Activated naive CD4-positive, alpha-beta T cell treated with anti-CD3 and anti-CD28 coated beads for 36 hours (primary cell): ENCODE measurements around the gene TLN1. TPM values are rescaled to one million over a fixed set of nuclear protein-coding genes. Genes with fewer than 3 reads are reported as not detected.

ENCODE experiments used
- CTCF ChIA-PET: fragments of 350-600 bp; sonication (Branson Sonifier 250); formaldehyde crosslinking; loops from one replicate; lab custom pipeline; 2021; ENCODE audit warnings: antibody characterized with exemption; lab: Charles Lee
- DNase-seq: peaks from one replicate; pipeline ENCODE4 v3.0.0-alpha.2; 2020
- H3K27ac Mint-ChIP-seq: one replicate; pipeline ENCODE4 v1.8.0; 2021; ENCODE audit warnings: mild to moderate bottlenecking, mixed read lengths
- H3K27me3 Mint-ChIP-seq: one replicate; pipeline ENCODE4 v1.8.0; 2021; ENCODE audit warnings: low read depth, mixed read lengths
- H3K36me3 Mint-ChIP-seq: one replicate; pipeline ENCODE4 v1.8.0; 2021; ENCODE audit warnings: low read depth, mixed read lengths
- H3K4me1 Mint-ChIP-seq: one replicate; pipeline ENCODE4 v1.8.0; 2021; ENCODE audit warnings: low read depth, mixed read lengths
- H3K4me3 Mint-ChIP-seq: one replicate; pipeline ENCODE4 v1.8.0; 2021; ENCODE audit warnings: mild to moderate bottlenecking, moderate library complexity, mixed read lengths
- H3K9me3 Mint-ChIP-seq: one replicate; pipeline ENCODE4 v1.8.0; 2021; ENCODE audit warnings: mixed read lengths
- intact Hi-C: fragments of 100-400 bp; cut with micrococcal nuclease; formaldehyde crosslinking; loops from one replicate; pipeline ENCODE4 v1.15.1; 2023
- total RNA-seq, 2 experiments: library from RNA; stranded (reverse); gene quantifications; one replicate each; pipeline ENCODE4 v1.2.3, GENCODE V29; 2021

TLN1 gene
- total RNA-seq, 2 experiments from 2014 or later = 190 TPM

- intact Hi-C loops = no loop called here
- DNase-seq = no peak
- no peak overlapping the region for H3K27ac Mint-ChIP-seq
- no peaks in the 10 kb centered on the region for H3K27me3 Mint-ChIP-seq
- H3K4me3 Mint-ChIP-seq = no peak overlapping the region
- H3K4me1 Mint-ChIP-seq = peaks cover 1% of the 10 kb centered on the region
- no peaks in the 10 kb centered on the region for H3K9me3 Mint-ChIP-seq
- CTCF ChIA-PET = interaction anchor here (3.6 to 8.4 kb wide), 4 partner anchors 23 to 33 kb away, joined by 13 to 86 read pairs (median 55); partner anchors contain the start of genes ARHGEF39, CA9, CREB3 and TLN1
- peaks cover 16% of the 10 kb centered on the region for H3K36me3 Mint-ChIP-seq
These were observed 33.8 kb downstream of the TLN1 start for GRCh38 chr9:35698231-35698630.

- CTCF ChIA-PET = interaction anchor here (1.2 to 8.4 kb wide), 18 partner anchors 8 to 211 kb away, joined by 3 to 86 read pairs (median 17); partner anchors contain the start of genes ARHGEF39, CA9, CCDC107 and CREB3
- no peak for DNase-seq
- H3K4me3 Mint-ChIP-seq = no peak overlapping the region
- H3K27me3 Mint-ChIP-seq = no peaks in the 10 kb centered on the region
- no peak overlapping the region for H3K27ac Mint-ChIP-seq
- peaks cover 10% of the 10 kb centered on the region for H3K36me3 Mint-ChIP-seq
- intact Hi-C loops = no loop called here
- peaks cover 1% of the 10 kb centered on the region for H3K4me1 Mint-ChIP-seq
- H3K9me3 Mint-ChIP-seq = no peaks in the 10 kb centered on the region
These were observed 34.5 kb downstream of the TLN1 start for GRCh38 chr9:35697486-35697885.

GRCh38 chr9:35696520-35697215, 35.3 kb downstream of the TLN1 start:
- Mint-ChIP-seq H3K27ac (peak overlapping the region; percentile 51), H3K36me3 (peaks cover 10% of the 10 kb centered on the region), H3K9me3 (no peaks in the 10 kb centered on the region), H3K4me1 (peaks cover 1% of the 10 kb centered on the region), H3K27me3 (no peaks in the 10 kb centered on the region), H3K4me3 (no peak overlapping the region)
- intact Hi-C loops = loop anchor here (1.0 kb wide), 1 partner anchor 50 kb away; no protein-coding TSS in a partner anchor
- CTCF ChIA-PET = interaction anchor here (0.6 to 8.4 kb wide), 39 partner anchors 8 to 342 kb away, joined by 3 to 86 read pairs (median 5); partner anchors contain the start of genes ARHGEF39, CA9, CCDC107 and CREB3
- DNase-seq = peak; percentile 70

- CTCF ChIA-PET = interaction anchor here (0.5 to 8.4 kb wide), 34 partner anchors 8 to 698 kb away, joined by 3 to 86 read pairs (median 6); partner anchors contain the start of genes ARHGEF39, CA9, CCDC107 and CREB3
- Mint-ChIP-seq H3K27ac (no peak overlapping the region), H3K9me3 (no peaks in the 10 kb centered on the region), H3K4me3 (no peak overlapping the region), H3K36me3 (peaks cover 10% of the 10 kb centered on the region), H3K4me1 (peaks cover 5% of the 10 kb centered on the region), H3K27me3 (no peaks in the 10 kb centered on the region)
- intact Hi-C loops = loop anchor here (1.0 kb wide), 1 partner anchor 50 kb away; no protein-coding TSS in a partner anchor
- no peak for DNase-seq
These were observed 36.0 kb downstream of the TLN1 start for GRCh38 chr9:35695943-35696401.

- Mint-ChIP-seq H3K9me3 (no peaks in the 10 kb centered on the region), H3K4me1 (peaks cover 19% of the 10 kb centered on the region), H3K36me3 (peaks cover 6% of the 10 kb centered on the region), H3K4me3 (peak overlapping the region; percentile 33), H3K27me3 (no peaks in the 10 kb centered on the region), H3K27ac (no peak overlapping the region)
- DNase-seq = no peak
- intact Hi-C loops = loop anchor here (2.0 kb wide), 1 partner anchor 27 kb away; the partner anchor contains the start of gene ARHGEF39
- CTCF ChIA-PET = interaction anchor here (0.7 to 8.4 kb wide), 5 partner anchors 9 to 75 kb away, joined by 3 to 86 read pairs (median 3); partner anchors contain the start of genes CA9, CREB3 and TLN1
These were observed 40.2 kb downstream of the TLN1 start for GRCh38 chr9:35691757-35692301.

- no peak for DNase-seq
- intact Hi-C loops = loop anchor here (2.0 kb wide), 1 partner anchor 26 kb away; the partner anchor contains the start of gene ARHGEF39
- CTCF ChIA-PET = interaction anchor here (0.8 to 8.4 kb wide), 5 partner anchors 9 to 75 kb away, joined by 3 to 86 read pairs (median 4); partner anchors contain the start of gene CA9
- H3K4me1 Mint-ChIP-seq = peaks cover 18% of the 10 kb centered on the region
- H3K36me3 Mint-ChIP-seq = peaks cover 1% of the 10 kb centered on the region
- no peak overlapping the region for H3K27ac Mint-ChIP-seq
- peak overlapping the region; percentile 78 for H3K4me3 Mint-ChIP-seq
- H3K9me3 Mint-ChIP-seq = no peaks in the 10 kb centered on the region
- H3K27me3 Mint-ChIP-seq = no peaks in the 10 kb centered on the region
These were observed 40.7 kb downstream of the TLN1 start for GRCh38 chr9:35691334-35691650.

- intact Hi-C loops = loop anchor here (2.0 kb wide), 1 partner anchor 26 kb away; the partner anchor contains the start of gene ARHGEF39
- CTCF ChIA-PET = interaction anchor here (0.5 to 8.4 kb wide), 7 partner anchors 10 to 70 kb away, joined by 3 to 86 read pairs (median 3); partner anchors contain the start of genes ARHGEF39, CA9, CREB3 and TLN1
- Mint-ChIP-seq H3K9me3 (no peaks in the 10 kb centered on the region), H3K4me1 (peaks cover 18% of the 10 kb centered on the region), H3K4me3 (peak overlapping the region; percentile 78), H3K27me3 (no peaks in the 10 kb centered on the region), H3K36me3 (no peaks in the 10 kb centered on the region), H3K27ac (no peak overlapping the region)
- DNase-seq = peak; percentile 43
These were observed 41.2 kb downstream of the TLN1 start for GRCh38 chr9:35690614-35691333.

GRCh38 chr9:35690294-35690613, 41.7 kb downstream of the TLN1 start:
- CTCF ChIA-PET = interaction anchor here (1.0 to 8.4 kb wide), 6 partner anchors 10 to 66 kb away, joined by 3 to 86 read pairs (median 4); partner anchors contain the start of genes ARHGEF39, CA9, CREB3 and TLN1
- intact Hi-C loops = loop anchor here (2.0 kb wide), 1 partner anchor 25 kb away; the partner anchor contains the start of gene ARHGEF39
- DNase-seq = no peak
- H3K9me3 Mint-ChIP-seq = no peaks in the 10 kb centered on the region
- H3K4me1 Mint-ChIP-seq = peaks cover 18% of the 10 kb centered on the region
- no peaks in the 10 kb centered on the region for H3K36me3 Mint-ChIP-seq
- H3K4me3 Mint-ChIP-seq = peak overlapping the region; percentile 78
- no peaks in the 10 kb centered on the region for H3K27me3 Mint-ChIP-seq
- no peak overlapping the region for H3K27ac Mint-ChIP-seq

- H3K27ac Mint-ChIP-seq = no peak within 1 kb of the TSS
- H3K36me3 Mint-ChIP-seq = no peaks in the 10 kb centered on the region
- peaks cover 18% of the 10 kb centered on the region for H3K4me1 Mint-ChIP-seq
- no peaks in the 10 kb centered on the region for H3K27me3 Mint-ChIP-seq
- peak within 1 kb of the TSS; percentile 78 for H3K4me3 Mint-ChIP-seq
- CTCF ChIA-PET = interaction anchor here (1.0 to 8.4 kb wide), 6 partner anchors 11 to 67 kb away, joined by 3 to 86 read pairs (median 4); partner anchors contain the start of genes ARHGEF39, CA9, CREB3 and TLN1
- intact Hi-C loops = loop anchor here (2.0 kb wide), 2 partner anchors 25 to 43 kb away; partner anchors contain the start of genes ARHGEF39, CREB3 and TLN1
- DNase-seq = no peak
- no peaks in the 10 kb centered on the region for H3K9me3 Mint-ChIP-seq
These were observed 42.3 kb downstream of the TLN1 start, which contains the start of gene TPM2 for GRCh38 chr9:35689542-35690293. TPM2 (minus strand) TSS chr9:35689925; CDS start chr9:35689817, 108 bp downstream.

GRCh38 chr9:35688558-35689541, 43.1 kb downstream of the TLN1 start:
- intact Hi-C loops = loop anchor here (1.0 to 2.0 kb wide), 2 partner anchors 30 to 44 kb away; partner anchors contain the start of genes CREB3 and TLN1
- peak; percentile 18 for DNase-seq
- CTCF ChIA-PET = interaction anchor here (1.2 to 2.4 kb wide), 7 partner anchors 7 to 78 kb away, joined by 3 to 12 read pairs (median 6); partner anchors contain the start of genes CCDC107 and RMRP
- no peaks in the 10 kb centered on the region for H3K36me3 Mint-ChIP-seq
- no peaks in the 10 kb centered on the region for H3K27me3 Mint-ChIP-seq
- H3K4me1 Mint-ChIP-seq = peaks cover 18% of the 10 kb centered on the region
- H3K27ac Mint-ChIP-seq = no peak overlapping the region
- H3K9me3 Mint-ChIP-seq = no peaks in the 10 kb centered on the region
- H3K4me3 Mint-ChIP-seq = peak overlapping the region; percentile 52
